Stimulated activated CD4-positive, alpha-beta T cell treated with anti-CD3 and anti-CD28 coated beads, Interleukin-15, amount 100 ng/mL, for 48 hours (primary cell): ENCODE data around the gene SLC7A1.

ENCODE experiments used
- DNase-seq, 2 donors: peaks; one replicate each; pipeline ENCODE4 v3.0.0-alpha.2; 2020; ENCODE audit warnings: low read depth in 2 of 2

Gene SLC7A1

GRCh38 chr13:29511106-29511796, 84.2 kb downstream of the SLC7A1 start:
- no peak for DNase-seq

DNA sequence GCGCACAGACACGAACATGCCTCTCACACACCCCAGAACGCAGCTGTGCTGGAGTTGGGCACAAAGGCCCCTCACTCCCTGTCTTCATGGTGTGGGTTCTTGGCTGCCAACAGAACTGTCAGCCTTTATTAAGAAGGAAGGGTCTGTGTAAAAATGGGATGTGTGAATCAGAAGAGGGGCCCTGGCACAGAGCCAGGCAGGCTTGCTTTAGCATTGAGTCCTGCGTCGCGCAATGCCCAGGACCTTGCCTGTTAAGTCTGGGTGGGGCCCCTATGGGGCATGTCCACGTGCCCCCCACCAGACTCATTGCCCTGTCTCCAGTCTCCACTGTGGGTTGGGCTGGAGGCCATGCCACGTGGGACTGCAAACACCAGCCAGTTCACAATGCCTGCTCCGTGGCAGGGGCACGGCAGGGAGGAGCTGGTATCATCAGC, 84.8 kb downstream of the SLC7A1 start:
- DNase-seq: no peak

GRCh38 chr13:29509999-29510589, 85.4 kb downstream of the SLC7A1 start:
- DNase-seq: no peak

DNA sequence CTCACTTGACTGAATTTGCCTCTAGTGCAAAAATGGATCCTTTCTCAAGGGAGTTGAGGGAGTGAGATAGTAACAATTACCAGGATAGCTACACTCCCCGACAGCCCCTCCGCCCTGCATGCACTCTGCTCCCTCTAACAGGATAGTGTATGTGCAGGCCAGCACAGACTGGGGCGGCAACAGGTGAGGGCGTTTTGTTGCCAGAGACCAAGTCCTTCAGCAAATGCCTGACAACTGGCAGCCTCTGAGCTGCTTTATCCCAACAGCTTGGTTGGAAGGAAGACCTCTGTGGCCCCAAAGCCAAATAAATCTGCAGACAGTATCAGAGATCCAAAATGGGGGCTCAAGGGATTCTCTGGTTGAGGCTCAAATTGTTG, 86.6 kb downstream of the SLC7A1 start:
- DNase-seq: no peak

GRCh38 chr13:29508130-29508875, 87.2 kb downstream of the SLC7A1 start:
- peak; percentile 29 to 65 for DNase-seq

GRCh38 chr13:29507356-29507755, 88.1 kb downstream of the SLC7A1 start:
- no peak for DNase-seq

GRCh38 chr13:29505950-29506349, 89.5 kb downstream of the SLC7A1 start:
- no peak for DNase-seq

GRCh38 chr13:29505511-29505910, 90.0 kb downstream of the SLC7A1 start:
- DNase-seq: no peak

DNA sequence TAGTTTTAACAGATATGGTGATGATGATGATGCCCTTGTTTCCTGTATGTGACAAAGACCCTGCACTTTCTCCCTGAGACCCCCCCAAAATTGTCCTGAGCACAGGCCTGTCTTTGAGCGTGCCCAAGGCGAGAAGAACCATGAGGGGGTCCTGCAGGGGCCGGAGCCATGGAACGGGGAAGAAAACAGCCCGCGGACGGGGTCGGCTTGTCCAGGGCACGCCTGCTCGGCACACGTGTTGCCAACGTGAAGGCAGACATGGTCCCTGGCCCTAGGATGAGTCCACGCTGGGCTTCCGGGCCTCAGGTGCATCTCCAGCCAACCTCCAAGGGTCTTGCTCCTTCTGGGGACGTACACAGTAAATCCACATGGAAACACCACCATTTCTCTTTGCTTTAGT, 90.8 kb downstream of the SLC7A1 start:
- no peak for DNase-seq

- DNase-seq: no peak
Observed at GRCh38 chr13:29503041-29503837, 92.2 kb downstream of the SLC7A1 start.

GRCh38 chr13:29502391-29503008, 93.0 kb downstream of the SLC7A1 start:
- no peak for DNase-seq

- DNase-seq: no peak
Observed at GRCh38 chr13:29501674-29502073, 93.8 kb downstream of the SLC7A1 start.

DNA sequence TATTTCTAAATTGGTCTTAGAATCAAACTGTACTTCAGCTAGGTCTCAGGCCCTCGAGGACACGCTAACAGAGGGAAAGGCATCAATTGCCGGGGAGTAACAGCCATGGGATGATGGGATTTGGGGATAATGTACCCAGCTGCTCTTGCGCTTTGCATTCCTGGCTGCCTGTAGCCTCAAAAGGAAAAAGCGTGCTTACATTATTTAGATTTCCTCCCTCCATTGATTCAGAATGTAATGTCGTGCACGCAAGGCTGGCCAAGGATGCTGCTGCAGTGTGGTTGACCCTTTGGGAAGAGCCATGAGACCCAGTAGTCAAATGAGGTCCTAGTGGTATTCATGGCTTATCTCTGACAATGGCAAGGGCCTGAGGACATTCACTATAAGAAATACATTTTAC, 95.1 kb downstream of the SLC7A1 start:
- no peak for DNase-seq

- no peak for DNase-seq
Observed at GRCh38 chr13:29499506-29500165, 95.9 kb downstream of the SLC7A1 start.

- DNase-seq: no peak
Observed at GRCh38 chr13:29498426-29499040, 97.0 kb downstream of the SLC7A1 start.

GRCh38 chr13:29497137-29497654, 98.3 kb downstream of the SLC7A1 start:
- DNase-seq: no peak

DNA sequence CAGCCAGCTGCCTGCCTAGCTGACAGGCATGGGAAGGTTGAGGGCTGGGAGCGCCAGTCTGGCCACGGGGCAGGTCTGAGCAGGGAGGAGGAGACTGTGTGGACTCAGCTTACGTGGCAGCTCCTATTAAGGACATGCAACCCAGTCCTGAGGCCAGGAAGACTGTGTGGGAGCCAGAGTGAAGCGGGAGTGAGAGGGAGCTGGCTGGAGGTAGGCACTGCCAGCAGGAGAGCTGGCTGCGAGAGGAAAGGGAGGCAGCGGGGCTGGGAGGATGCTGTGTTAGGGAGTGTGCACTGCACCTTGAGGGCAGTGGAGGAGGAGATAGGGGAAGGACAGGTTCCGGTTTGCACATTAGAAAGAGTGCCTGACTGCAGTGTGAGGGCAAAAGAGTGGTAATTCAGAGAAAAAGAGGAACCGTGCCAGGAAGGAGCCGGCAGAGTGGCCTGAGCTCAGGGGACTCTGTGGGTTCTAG, 99.2 kb downstream of the SLC7A1 start:
- no peak for DNase-seq

- no peak for DNase-seq
Observed at GRCh38 chr13:29494520-29494919, 101.0 kb downstream of the SLC7A1 start.

DNA sequence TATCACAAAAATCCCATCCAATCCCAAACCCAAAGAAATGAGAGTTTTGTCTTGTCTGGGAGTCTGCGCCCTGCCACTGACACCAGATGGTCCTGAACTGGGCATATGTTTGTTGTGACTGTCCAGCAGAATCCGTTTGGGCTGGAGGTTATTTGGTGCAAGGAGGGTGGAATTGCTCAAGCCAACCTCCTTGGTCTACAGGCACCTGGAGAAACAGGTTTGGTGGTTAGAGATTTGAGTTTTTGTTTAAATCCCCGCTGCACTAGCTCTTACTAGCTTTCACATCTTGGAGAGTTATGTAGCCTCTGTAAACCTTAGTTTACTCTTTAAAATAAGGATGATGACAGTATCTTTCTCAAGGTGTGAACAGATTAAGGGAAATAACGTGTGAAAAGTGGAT, 101.7 kb downstream of the SLC7A1 start:
- DNase-seq: no peak

DNA sequence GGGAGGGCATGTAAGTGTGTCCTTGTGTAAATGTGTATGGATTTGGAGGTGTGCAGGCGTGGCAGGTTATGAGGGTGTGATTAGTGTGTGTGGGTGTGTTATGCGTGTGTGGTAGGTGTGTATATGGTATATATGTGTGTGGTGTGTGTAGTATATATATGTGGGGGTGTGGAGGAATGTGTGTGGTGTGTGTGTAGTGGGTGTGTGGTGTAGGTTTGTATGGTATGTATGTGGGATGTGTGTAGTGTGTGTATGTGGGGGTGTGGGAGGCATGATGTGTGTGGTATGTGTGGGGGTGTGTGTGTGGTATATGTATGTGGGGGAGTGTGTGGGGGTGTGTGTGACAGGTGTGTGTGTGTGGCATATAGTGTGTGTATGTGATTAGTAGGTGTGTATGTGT, 104.2 kb downstream of the SLC7A1 start:
- no peak for DNase-seq

GRCh38 chr13:29490561-29490885, 105.0 kb downstream of the SLC7A1 start:
- DNase-seq: no peak
